HL-60 (cell line): Measurements from ENCODE around the gene WWOX.

ENCODE experiments used
- CTCF ChIP-seq: IDR thresholded peaks from one replicate; pipeline ENCODE4 v1.5.1; 2011; ENCODE audit warnings: low read length, control low read depth, inconsistent platforms; ENCODE audit not compliant: insufficient read depth
- GABPA ChIP-seq: IDR thresholded peaks from 2 replicates; pipeline ENCODE4 v1.6.1; 2012; ENCODE audit warnings: low read depth

DNA sequence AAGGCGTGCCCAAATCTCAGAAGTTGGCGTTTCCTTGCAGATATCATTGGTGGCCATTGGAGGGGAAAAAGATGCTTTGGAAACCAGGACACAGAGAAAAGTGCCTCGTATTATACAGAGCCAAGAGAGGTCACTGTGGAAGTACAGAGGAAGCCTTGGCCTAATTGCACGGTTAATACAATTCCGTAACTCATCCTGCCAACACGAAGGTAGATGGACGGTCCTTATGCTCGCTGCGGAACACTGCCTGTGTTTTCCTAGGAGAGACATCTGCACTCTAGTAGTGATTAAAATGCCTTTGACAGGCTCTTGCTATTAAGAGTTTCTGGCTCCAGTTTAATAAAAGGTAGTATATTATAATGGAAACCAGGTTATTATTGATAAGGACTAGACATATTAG lies 536.4 kb downstream of the WWOX start:
- TF ChIP-seq CTCF (no peak), GABPA (no peak)
